IPS-NIHi7 (cell line): ENCODE data around the gene AKT3.
"Not testable (repeated sequence)": the region's sequence is repeated elsewhere in the genome, so short reads cannot be mapped to it uniquely, and the experiment has no call there.

Experiments
- DNase-seq: peaks from one replicate; pipeline ENCODE4 v3.0.0; 2012; ENCODE audit warnings: mixed read lengths; ENCODE audit errors: extremely low spot score

AKT3 gene

GRCh38 chr1:243705585-243705984, 144.5 kb downstream of the AKT3 start:
- no peak for DNase-seq

- DNase-seq = no peak
Measured at GRCh38 chr1:243701872-243702271, 148.2 kb downstream of the AKT3 start.

- DNase-seq = no peak
Measured at GRCh38 chr1:243693800-243694199, 156.2 kb downstream of the AKT3 start.

GRCh38 chr1:243686159-243686558, 163.9 kb downstream of the AKT3 start:
- DNase-seq = no peak

- no peak for DNase-seq
Measured at GRCh38 chr1:243680860-243681259, 169.2 kb downstream of the AKT3 start.

- DNase-seq = no peak
Measured at GRCh38 chr1:243672539-243673074, 177.4 kb downstream of the AKT3 start.

- DNase-seq = peak; percentile 33
Measured at GRCh38 chr1:243667591-243667990, 182.5 kb downstream of the AKT3 start.

GRCh38 chr1:243667133-243667532, 182.9 kb downstream of the AKT3 start:
- DNase-seq = no peak

- no peak for DNase-seq
Measured at GRCh38 chr1:243663651-243664050, 186.4 kb downstream of the AKT3 start.

GRCh38 chr1:243662169-243662568, 187.9 kb downstream of the AKT3 start:
- DNase-seq = not testable (repeated sequence)

- DNase-seq = no peak
Measured at GRCh38 chr1:243658594-243659105, 191.4 kb downstream of the AKT3 start.

GRCh38 chr1:243657793-243658192, 192.2 kb downstream of the AKT3 start:
- DNase-seq = no peak

GRCh38 chr1:243649530-243649929, 200.5 kb downstream of the AKT3 start:
- not testable (repeated sequence) for DNase-seq

GRCh38 chr1:243646841-243647240, 203.2 kb downstream of the AKT3 start:
- DNase-seq = no peak

GRCh38 chr1:243645281-243645680, 204.8 kb downstream of the AKT3 start:
- DNase-seq = no peak

- no peak for DNase-seq
Measured at GRCh38 chr1:243642936-243643335, 207.1 kb downstream of the AKT3 start.

GRCh38 chr1:243639027-243639658, 210.9 kb downstream of the AKT3 start:
- DNase-seq = no peak

GRCh38 chr1:243638186-243638585, 211.9 kb downstream of the AKT3 start:
- DNase-seq = no peak

GRCh38 chr1:243628476-243628907, 221.6 kb downstream of the AKT3 start:
- DNase-seq = no peak

GRCh38 chr1:243623841-243624240, 226.2 kb downstream of the AKT3 start:
- DNase-seq = no peak

GRCh38 chr1:243621973-243622372, 228.1 kb downstream of the AKT3 start:
- DNase-seq = no peak

GRCh38 chr1:243620096-243620495, 229.9 kb downstream of the AKT3 start:
- no peak for DNase-seq

GRCh38 chr1:243609698-243610097, 240.3 kb downstream of the AKT3 start:
- no peak for DNase-seq

- no peak for DNase-seq
Measured at GRCh38 chr1:243605604-243606003, 244.4 kb downstream of the AKT3 start.
